ENCODE measurements around the gene CYP3A5. TPM values are rescaled to one million over a fixed set of nuclear protein-coding genes. Genes with fewer than 3 reads are reported as not detected.

The CYP3A5 gene
- total RNA-seq, 1 experiment from 2014 or later = not detected

GRCh38 chr7:99720800-99721595, 41.2 kb upstream of the CYP3A5 start:
- no peak overlapping the region for H3K4me3 ChIP-seq (ENCODE audit: low read length)
- ATAC-seq (no peak), DNase-seq (no peak)
- H3K9me2 ChIP-seq (replicated peaks; ENCODE audit: low read length) = no peaks in the 10 kb centered on the region
- no peaks in the 10 kb centered on the region for H3K27me3 ChIP-seq (ENCODE audit: low read length)
- TF ChIP-seq EZH2phosphoT487 (IDR thresholded peaks at IDR 0.05; ENCODE audit: borderline replicate concordance, low read length) (no peak), EZH2 (IDR thresholded peaks at IDR 0.05; ENCODE audit: low read length, unreplicated experiment) (no peak), CTCF (conservative IDR thresholded peaks at IDR 0.05; ENCODE audit: low read depth, low read length) (no peak)
- no peaks in the 10 kb centered on the region for H3F3A ChIP-seq (ENCODE audit: low read length, unreplicated experiment)
- no peak overlapping the region for H2AFZ ChIP-seq (ENCODE audit: low read length)
- H3K36me3 ChIP-seq (ENCODE audit: low read depth, low read length) = no peaks in the 10 kb centered on the region
- no peak overlapping the region for H3K9ac ChIP-seq (ENCODE audit: low read length)
- H3K79me2 ChIP-seq (ENCODE audit: low read length) = no peaks in the 10 kb centered on the region
- no peaks in the 10 kb centered on the region for H3K4me1 ChIP-seq (ENCODE audit: insufficient read depth, low read length)
- POLR2A ChIA-PET (ENCODE audit: unreplicated experiment) = no interaction called here
- no peak overlapping the region for H3K4me2 ChIP-seq (ENCODE audit: low read length)
- CTCF ChIA-PET = no interaction called here
- no peak overlapping the region for H3K27ac ChIP-seq (ENCODE audit: low read length)
- no TSS peak for BruUV-seq (replicated peaks)
- intact Hi-C loops (cut with micrococcal nuclease) = no loop called here
- 0 out of 2 replicates have a peak, but pooled peaks cover 10% of the 10 kb centered on the region for H3K9me3 ChIP-seq (ENCODE audit: low read length)
- no peaks in the 10 kb centered on the region for H4K20me1 ChIP-seq (ENCODE audit: low read length)

GRCh38 chr7:99719996-99720769, 40.4 kb upstream of the CYP3A5 start:
- H3K79me2 ChIP-seq (ENCODE audit: low read length) = no peaks in the 10 kb centered on the region
- no peak overlapping the region for H3K4me3 ChIP-seq (ENCODE audit: low read length)
- TF ChIP-seq EZH2phosphoT487 (IDR thresholded peaks at IDR 0.05; ENCODE audit: borderline replicate concordance, low read length) = no peak
- no peak for TF ChIP-seq EZH2 (IDR thresholded peaks at IDR 0.05; ENCODE audit: low read length, unreplicated experiment)
- TF ChIP-seq CTCF (conservative IDR thresholded peaks at IDR 0.05; ENCODE audit: low read depth, low read length) = no peak
- H3K9me3 ChIP-seq (ENCODE audit: low read length) = 0 out of 2 replicates have a peak, but pooled peaks cover 10% of the 10 kb centered on the region
- H3K27ac ChIP-seq (ENCODE audit: low read length) = no peak overlapping the region
- intact Hi-C loops (cut with micrococcal nuclease) = no loop called here
- no peak overlapping the region for H3K4me2 ChIP-seq (ENCODE audit: low read length)
- no peaks in the 10 kb centered on the region for H3K4me1 ChIP-seq (ENCODE audit: insufficient read depth, low read length)
- no peaks in the 10 kb centered on the region for H3K27me3 ChIP-seq (ENCODE audit: low read length)
- BruUV-seq (replicated peaks) = no TSS peak
- H2AFZ ChIP-seq (ENCODE audit: low read length) = no peak overlapping the region
- H3F3A ChIP-seq (ENCODE audit: low read length, unreplicated experiment) = no peaks in the 10 kb centered on the region
- no peaks in the 10 kb centered on the region for H3K36me3 ChIP-seq (ENCODE audit: low read depth, low read length)
- H3K9me2 ChIP-seq (replicated peaks; ENCODE audit: low read length) = no peaks in the 10 kb centered on the region
- no peak overlapping the region for H3K9ac ChIP-seq (ENCODE audit: low read length)
- ATAC-seq = no peak
- H4K20me1 ChIP-seq (ENCODE audit: low read length) = no peaks in the 10 kb centered on the region
- CTCF ChIA-PET = no interaction called here
- POLR2A ChIA-PET (ENCODE audit: unreplicated experiment) = no interaction called here
- no peak for DNase-seq

All from PC-3 (cell line).